Central memory CD8-positive, alpha-beta T cell (primary cell): ENCODE results near the gene SRC.

ENCODE experiments used
- ATAC-seq: fragments of 150-1000 bp; cut with Tn5 transposase; replicated peaks from 2 replicates; pipeline ENCODE4 v1.10.0; 2022; ENCODE audit warnings: mild to moderate bottlenecking, moderate FRiP score, moderate number of reproducible peaks; ENCODE audit not compliant: poor library complexity, severe bottlenecking; ENCODE audit errors: extremely low read depth
- DNase-seq, 2 donors: peaks; one replicate each; pipeline ENCODE4 v3.0.0; 2021; ENCODE audit warnings: low spot score in 2 of 2
- H3K27ac Mint-ChIP-seq: one replicate; pipeline ENCODE4 v1.8.0; 2022; ENCODE audit warnings: low read depth, mild to moderate bottlenecking, moderate library complexity, mixed read lengths
- H3K27me3 Mint-ChIP-seq: one replicate; pipeline ENCODE4 v1.8.0; 2022; ENCODE audit warnings: mixed read lengths
- H3K36me3 Mint-ChIP-seq: one replicate; pipeline ENCODE4 v1.8.0; 2022; ENCODE audit warnings: mild to moderate bottlenecking, moderate library complexity, mixed read lengths; ENCODE audit not compliant: insufficient read depth
- H3K4me1 Mint-ChIP-seq: one replicate; pipeline ENCODE4 v1.8.0; 2022; ENCODE audit warnings: mixed read lengths
- H3K4me3 Mint-ChIP-seq: one replicate; pipeline ENCODE4 v1.8.0; 2022; ENCODE audit warnings: mild to moderate bottlenecking, moderate library complexity, mixed read lengths
- H3K9me3 Mint-ChIP-seq: one replicate; pipeline ENCODE4 v1.8.0; 2022; ENCODE audit warnings: mixed read lengths

SRC gene

GRCh38 chr20:37430778-37431460, 85.0 kb downstream of the SRC start:
- Mint-ChIP-seq H3K27me3 (no peaks in the 10 kb centered on the region), H3K36me3 (no peaks in the 10 kb centered on the region), H3K9me3 (no peaks in the 10 kb centered on the region), H3K4me3 (no peak overlapping the region), H3K27ac (no peak overlapping the region), H3K4me1 (no peaks in the 10 kb centered on the region)
- DNase-seq (no peak), ATAC-seq (no peak)

- no peak for ATAC-seq
- Mint-ChIP-seq H3K4me1 (no peaks in the 10 kb centered on the region), H3K4me3 (no peak overlapping the region), H3K36me3 (no peaks in the 10 kb centered on the region), H3K27me3 (no peaks in the 10 kb centered on the region), H3K9me3 (no peaks in the 10 kb centered on the region), H3K27ac (no peak overlapping the region)
- DNase-seq = no peak
These were observed 85.8 kb downstream of the SRC start for GRCh38 chr20:37431786-37432185.

- Mint-ChIP-seq H3K4me3 (no peak overlapping the region), H3K9me3 (no peaks in the 10 kb centered on the region), H3K36me3 (no peaks in the 10 kb centered on the region), H3K27me3 (no peaks in the 10 kb centered on the region), H3K27ac (no peak overlapping the region), H3K4me1 (no peaks in the 10 kb centered on the region)
- DNase-seq (no peak), ATAC-seq (no peak)
These were observed 86.7 kb downstream of the SRC start for GRCh38 chr20:37432606-37433005.

- H3K9me3 Mint-ChIP-seq = no peaks in the 10 kb centered on the region
- no peak overlapping the region for H3K27ac Mint-ChIP-seq
- peaks cover 17% of the 10 kb centered on the region for H3K27me3 Mint-ChIP-seq
- ATAC-seq = no peak
- H3K36me3 Mint-ChIP-seq = no peaks in the 10 kb centered on the region
- no peak overlapping the region for H3K4me3 Mint-ChIP-seq
- no peaks in the 10 kb centered on the region for H3K4me1 Mint-ChIP-seq
- no peak for DNase-seq
These were observed 89.7 kb downstream of the SRC start for GRCh38 chr20:37435607-37436006.

GRCh38 chr20:37436527-37437186, 90.7 kb downstream of the SRC start:
- Mint-ChIP-seq H3K27ac (no peak overlapping the region), H3K4me1 (no peaks in the 10 kb centered on the region), H3K27me3 (peaks cover 17% of the 10 kb centered on the region), H3K36me3 (no peaks in the 10 kb centered on the region), H3K9me3 (no peaks in the 10 kb centered on the region), H3K4me3 (no peak overlapping the region)
- DNase-seq (no peak), ATAC-seq (no peak)

GRCh38 chr20:37437676-37438075, 91.7 kb downstream of the SRC start:
- peaks cover 17% of the 10 kb centered on the region for H3K27me3 Mint-ChIP-seq
- no peak overlapping the region for H3K27ac Mint-ChIP-seq
- no peak for DNase-seq
- H3K36me3 Mint-ChIP-seq = no peaks in the 10 kb centered on the region
- ATAC-seq = no peak
- no peaks in the 10 kb centered on the region for H3K4me1 Mint-ChIP-seq
- H3K4me3 Mint-ChIP-seq = no peak overlapping the region
- H3K9me3 Mint-ChIP-seq = no peaks in the 10 kb centered on the region

GRCh38 chr20:37438464-37439222, 92.7 kb downstream of the SRC start:
- Mint-ChIP-seq H3K4me3 (no peak overlapping the region), H3K36me3 (no peaks in the 10 kb centered on the region), H3K4me1 (no peaks in the 10 kb centered on the region), H3K27me3 (peaks cover 17% of the 10 kb centered on the region), H3K9me3 (no peaks in the 10 kb centered on the region), H3K27ac (no peak overlapping the region)
- no peak for ATAC-seq
- no peak for DNase-seq

GRCh38 chr20:37439223-37439933, 93.4 kb downstream of the SRC start:
- H3K4me1 Mint-ChIP-seq = no peaks in the 10 kb centered on the region
- DNase-seq = no peak
- H3K9me3 Mint-ChIP-seq = no peaks in the 10 kb centered on the region
- peaks cover 17% of the 10 kb centered on the region for H3K27me3 Mint-ChIP-seq
- H3K36me3 Mint-ChIP-seq = no peaks in the 10 kb centered on the region
- no peak for ATAC-seq
- no peak overlapping the region for H3K27ac Mint-ChIP-seq
- no peak overlapping the region for H3K4me3 Mint-ChIP-seq

GRCh38 chr20:37441023-37441422, 95.1 kb downstream of the SRC start:
- no peak overlapping the region for H3K27ac Mint-ChIP-seq
- DNase-seq (no peak), ATAC-seq (no peak)
- H3K9me3 Mint-ChIP-seq = no peaks in the 10 kb centered on the region
- H3K27me3 Mint-ChIP-seq = peaks cover 17% of the 10 kb centered on the region
- H3K4me1 Mint-ChIP-seq = no peaks in the 10 kb centered on the region
- H3K4me3 Mint-ChIP-seq = no peak overlapping the region
- no peaks in the 10 kb centered on the region for H3K36me3 Mint-ChIP-seq

GRCh38 chr20:37442547-37442946, 96.6 kb downstream of the SRC start:
- Mint-ChIP-seq H3K4me3 (no peak overlapping the region), H3K27ac (no peak overlapping the region), H3K4me1 (no peaks in the 10 kb centered on the region), H3K36me3 (no peaks in the 10 kb centered on the region), H3K9me3 (no peaks in the 10 kb centered on the region), H3K27me3 (peaks cover 17% of the 10 kb centered on the region)
- no peak for ATAC-seq
- DNase-seq = no peak

GRCh38 chr20:37442986-37443385, 97.0 kb downstream of the SRC start:
- no peaks in the 10 kb centered on the region for H3K36me3 Mint-ChIP-seq
- peaks cover 17% of the 10 kb centered on the region for H3K27me3 Mint-ChIP-seq
- H3K4me3 Mint-ChIP-seq = no peak overlapping the region
- no peaks in the 10 kb centered on the region for H3K4me1 Mint-ChIP-seq
- DNase-seq = no peak
- no peaks in the 10 kb centered on the region for H3K9me3 Mint-ChIP-seq
- no peak for ATAC-seq
- H3K27ac Mint-ChIP-seq = no peak overlapping the region

- peaks cover 17% of the 10 kb centered on the region for H3K27me3 Mint-ChIP-seq
- H3K36me3 Mint-ChIP-seq = no peaks in the 10 kb centered on the region
- ATAC-seq (no peak), DNase-seq (no peak)
- no peak overlapping the region for H3K4me3 Mint-ChIP-seq
- H3K27ac Mint-ChIP-seq = no peak overlapping the region
- no peaks in the 10 kb centered on the region for H3K4me1 Mint-ChIP-seq
- no peaks in the 10 kb centered on the region for H3K9me3 Mint-ChIP-seq
These were observed 97.7 kb downstream of the SRC start for GRCh38 chr20:37443596-37443995.
